Keratinocyte (primary cell): Measurements from ENCODE around the gene NETO2. TPM values are rescaled to one million over a fixed set of nuclear protein-coding genes. Genes with fewer than 3 reads are reported as not detected.

ENCODE experiments used
- DNase-seq: peaks from one replicate; pipeline ENCODE4 v3.0.0-alpha.2; 2011; ENCODE audit warnings: low read depth, missing footprints, low spot score
- FAIRE-seq: peaks from 2 replicates; lab custom pipeline; 2011; peaks lifted over from hg19 to GRCh38; lab: Jason Lieb, UNC
- H2AFZ ChIP-seq: 2 replicates; pipeline ENCODE4 v1.6.0; 2012; ENCODE audit warnings: low read length, control low read depth, inconsistent platforms; ENCODE audit not compliant: control insufficient read depth
- H3K27ac ChIP-seq: 2 replicates; pipeline ENCODE4 v1.5.1; 2011; ENCODE audit warnings: low read length; ENCODE audit not compliant: control insufficient read depth, insufficient read depth
- H3K27me3 ChIP-seq: 3 replicates; pipeline ENCODE4 v1.6.0; 2011; ENCODE audit warnings: low read length; ENCODE audit not compliant: control insufficient read depth, insufficient read depth; ENCODE audit errors: extremely low read depth
- H3K36me3 ChIP-seq, 2 experiments: 2 replicates in 1 of 2; 3 replicates in 1 of 2; pipeline ENCODE4 v1.5.1; 2011; ENCODE audit warnings: low read length in 2 of 2, mild to moderate bottlenecking in 1 of 2; ENCODE audit not compliant: control insufficient read depth in 2 of 2, insufficient read depth in 2 of 2; ENCODE audit errors: extremely low read depth in 1 of 2
- H3K4me1 ChIP-seq: 3 replicates; pipeline ENCODE4 v1.5.1; 2011; ENCODE audit warnings: low read length; ENCODE audit not compliant: control insufficient read depth, insufficient read depth; ENCODE audit errors: extremely low read depth
- H3K4me2 ChIP-seq: 3 replicates; pipeline ENCODE4 v1.6.0; 2011; ENCODE audit warnings: low read depth, low read length; ENCODE audit not compliant: control insufficient read depth, insufficient read depth; ENCODE audit errors: extremely low read depth
- H3K4me3 ChIP-seq, 3 experiments: fragments of 200-600 bp in 1 of 3; sonication (generic) in 1 of 3; 2 replicates in 2 of 3; 3 replicates in 1 of 3; pipeline ENCODE4 v1.5.1; 2011 to 2016; ENCODE audit warnings: low read length in 3 of 3, mild to moderate bottlenecking in 3 of 3, control low read depth in 2 of 3, inconsistent platforms in 1 of 3, low read depth in 1 of 3, mixed read lengths in 1 of 3, mixed run types in 1 of 3, moderate library complexity in 1 of 3; ENCODE audit not compliant: control insufficient read depth in 2 of 3, insufficient read depth in 2 of 3; ENCODE audit errors: extremely low read depth in 1 of 3
- H3K79me2 ChIP-seq: 2 replicates; pipeline ENCODE4 v1.6.0; 2012; ENCODE audit warnings: low read length; ENCODE audit not compliant: control insufficient read depth, insufficient read depth
- H3K9ac ChIP-seq: 3 replicates; pipeline ENCODE4 v1.6.0; 2011; ENCODE audit warnings: low read length; ENCODE audit not compliant: control insufficient read depth, insufficient read depth; ENCODE audit errors: extremely low read depth
- H3K9me1 ChIP-seq: 3 replicates; pipeline ENCODE4 v1.6.0; 2011; ENCODE audit warnings: low read length; ENCODE audit not compliant: control insufficient read depth, insufficient read depth; ENCODE audit errors: extremely low read depth
- H3K9me3 ChIP-seq: 2 replicates; pipeline ENCODE4 v1.5.1; 2012; ENCODE audit warnings: low read depth, low read length; ENCODE audit not compliant: control insufficient read depth
- H4K20me1 ChIP-seq: 3 replicates; pipeline ENCODE4 v1.6.0; 2011; ENCODE audit warnings: low read length; ENCODE audit not compliant: control insufficient read depth, insufficient read depth; ENCODE audit errors: extremely low read depth
- EZH2 ChIP-seq: IDR thresholded peaks from one replicate; pipeline ENCODE4 v1.6.1; 2012; ENCODE audit warnings: inconsistent platforms, mild to moderate bottlenecking, low read length, moderate library complexity
- dilution Hi-C: fragments of 300-500 bp; cut with MboI; formaldehyde crosslinking; loops from one replicate; pipeline ENCODE4 v1.7.0; 2020; ENCODE audit warnings: low sequenced_read_pairs; ENCODE audit not compliant: extremely low pct_ligation_motif_present
- polyA plus RNA-seq, 5 experiments: library from polyadenylated mRNA; depleted of rRNA in 3 of 5; stranded (reverse) in 3 of 5; stranded (forward) in 1 of 5; unstranded in 1 of 5; fragments of >200 nt; gene quantifications; 1 replicate in 1 of 5; 2 replicates in 3 of 5; 3 replicates in 1 of 5; pipeline versions ENCODE4 v1.2.1 to v1.2.3, GENCODE V29; 2011 to 2012; ENCODE audit warnings: missing spikeins in 2 of 5, low read depth in 1 of 5, low replicate concordance in 1 of 5
- TF ChIP-seq, protein P1 (sequence below), 3 experiments: IDR thresholded peaks in 1 of 3; conservative IDR thresholded peaks in 1 of 3; optimal IDR thresholded peaks in 1 of 3; 2 replicates in 2 of 3; 3 replicates in 1 of 3; pipeline versions ENCODE3 to v1.5.1; 2011; ENCODE audit warnings: low read length in 3 of 3, mild to moderate bottlenecking in 3 of 3, moderate library complexity in 2 of 3, control low read depth in 1 of 3, inconsistent platforms in 1 of 3; ENCODE audit not compliant: insufficient read depth in 2 of 3; ENCODE audit errors: extremely low read depth in 1 of 3

NETO2 gene
- polyA plus RNA-seq, 1 donor (not counting 4 experiments of a cell fraction or from before 2014, with no cell fraction given), result 74.4 TPM

DNA sequence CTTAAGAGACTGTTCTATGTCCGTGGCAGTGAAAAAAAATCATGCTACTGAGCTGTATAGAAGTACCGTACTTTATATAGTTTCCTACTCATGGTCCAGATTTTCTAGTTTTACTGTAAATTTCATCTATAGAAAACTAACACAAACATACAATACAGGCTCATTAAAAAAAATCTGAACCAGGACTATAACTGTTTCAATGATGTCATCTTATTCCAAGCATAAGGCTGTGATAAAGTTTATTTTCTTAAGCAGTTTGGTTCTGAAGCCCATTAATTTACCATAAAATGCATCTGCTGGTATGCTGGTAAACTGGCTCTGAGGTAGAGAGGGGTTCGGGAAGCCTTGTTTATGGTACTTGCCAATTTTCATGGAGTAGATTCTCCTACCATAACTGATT is 16.7 kb upstream of the NETO2 start:
- TF ChIP-seq EZH2, result no peak
- TF ChIP-seq, protein P1, sequence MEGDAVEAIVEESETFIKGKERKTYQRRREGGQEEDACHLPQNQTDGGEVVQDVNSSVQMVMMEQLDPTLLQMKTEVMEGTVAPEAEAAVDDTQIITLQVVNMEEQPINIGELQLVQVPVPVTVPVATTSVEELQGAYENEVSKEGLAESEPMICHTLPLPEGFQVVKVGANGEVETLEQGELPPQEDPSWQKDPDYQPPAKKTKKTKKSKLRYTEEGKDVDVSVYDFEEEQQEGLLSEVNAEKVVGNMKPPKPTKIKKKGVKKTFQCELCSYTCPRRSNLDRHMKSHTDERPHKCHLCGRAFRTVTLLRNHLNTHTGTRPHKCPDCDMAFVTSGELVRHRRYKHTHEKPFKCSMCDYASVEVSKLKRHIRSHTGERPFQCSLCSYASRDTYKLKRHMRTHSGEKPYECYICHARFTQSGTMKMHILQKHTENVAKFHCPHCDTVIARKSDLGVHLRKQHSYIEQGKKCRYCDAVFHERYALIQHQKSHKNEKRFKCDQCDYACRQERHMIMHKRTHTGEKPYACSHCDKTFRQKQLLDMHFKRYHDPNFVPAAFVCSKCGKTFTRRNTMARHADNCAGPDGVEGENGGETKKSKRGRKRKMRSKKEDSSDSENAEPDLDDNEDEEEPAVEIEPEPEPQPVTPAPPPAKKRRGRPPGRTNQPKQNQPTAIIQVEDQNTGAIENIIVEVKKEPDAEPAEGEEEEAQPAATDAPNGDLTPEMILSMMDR (optimal IDR thresholded peaks at IDR 0.05 in 1 of 3, IDR thresholded peaks at IDR 0.05 in 1 of 3, conservative IDR thresholded peaks at IDR 0.05 in 1 of 3; ENCODE audit: extremely low read depth in 1 of 3, insufficient read depth in 2 of 3, low read length in 3 of 3), result no peak
- dilution Hi-C loops, result no loop called here
- Histone ChIP-seq H4K20me1 (no peaks in the 10 kb centered on the region), H3K9ac (no peak overlapping the region), H2AFZ (no peak overlapping the region), H3K4me1 (no peaks in the 10 kb centered on the region), H3K79me2 (no peaks in the 10 kb centered on the region), H3K27ac (no peak overlapping the region), H3K27me3 (no peaks in the 10 kb centered on the region), H3K4me2 (no peak overlapping the region), H3K36me3 (no peaks in the 10 kb centered on the region), H3K9me1 (no peaks in the 10 kb centered on the region), H3K4me3 (no peak overlapping the region), H3K9me3 (no peaks in the 10 kb centered on the region)
- FAIRE-seq (peak; percentile 58), DNase-seq (no peak)

DNA sequence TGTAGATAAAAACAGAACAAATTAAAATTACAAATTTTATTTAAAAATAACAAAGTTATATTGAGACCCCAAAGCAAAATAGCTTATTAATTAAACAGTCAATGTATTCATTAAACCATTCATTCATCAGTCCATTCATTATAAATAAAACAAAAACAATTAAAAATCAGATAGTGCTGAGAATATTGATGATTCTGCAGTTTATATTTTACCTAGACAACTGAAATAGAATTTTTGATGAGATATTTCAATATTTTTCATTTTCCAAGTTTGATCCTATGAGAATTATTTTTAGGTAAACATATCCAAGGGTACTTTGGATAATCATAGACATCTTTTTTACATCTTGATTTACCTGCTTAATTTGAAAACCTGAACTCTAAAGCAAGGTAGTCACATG is 15.2 kb upstream of the NETO2 start:
- FAIRE-seq, result no peak
- dilution Hi-C loops, result no loop called here
- H3K4me3 ChIP-seq, result no peak overlapping the region

More for the DNA sequence above, 15.2 kb upstream of the NETO2 start:
- Histone ChIP-seq H3K9ac (no peak overlapping the region), H3K9me1 (no peaks in the 10 kb centered on the region), H3K9me3 (no peaks in the 10 kb centered on the region), H3K27ac (no peak overlapping the region), H3K79me2 (no peaks in the 10 kb centered on the region), H4K20me1 (no peaks in the 10 kb centered on the region), H3K36me3 (no peaks in the 10 kb centered on the region), H3K4me1 (no peaks in the 10 kb centered on the region), H3K27me3 (no peaks in the 10 kb centered on the region), H3K4me2 (no peak overlapping the region), H2AFZ (no peak overlapping the region)
- TF ChIP-seq, protein P1 (optimal IDR thresholded peaks at IDR 0.05 in 1 of 3, IDR thresholded peaks at IDR 0.05 in 1 of 3, conservative IDR thresholded peaks at IDR 0.05 in 1 of 3; ENCODE audit: extremely low read depth in 1 of 3, insufficient read depth in 2 of 3, low read length in 3 of 3), result no peak
- no peak for TF ChIP-seq EZH2
- DNase-seq, result no peak
